Neural cell (in vitro differentiated cells): ENCODE measurements around the gene COPA. TPM values are rescaled to one million over a fixed set of nuclear protein-coding genes. Genes with fewer than 3 reads are reported as not detected.

Experiments used
- H2AFZ ChIP-seq: fragments of 200-600, 300-800 bp; sonication (generic), shearing (Covaris generic); 2 replicates; pipeline ENCODE4 v1.6.0; 2014; ENCODE audit warnings: low read depth, mild to moderate bottlenecking, antibody characterized with exemption, low read length, moderate library complexity
- H3F3A ChIP-seq: fragments of 200-600 bp; shearing (Covaris generic); 2 replicates; pipeline ENCODE4 v1.6.1; 2016; ENCODE audit warnings: mild to moderate bottlenecking, moderate library complexity, mixed read lengths, antibody characterized with exemption, low read length; ENCODE audit not compliant: insufficient read depth, poor library complexity, severe bottlenecking
- H3K27ac ChIP-seq: fragments of 200-600, 300-800 bp; sonication (generic), shearing (Covaris generic); 2 replicates; pipeline ENCODE4 v1.5.1; 2014; ENCODE audit warnings: mild to moderate bottlenecking, low read length, moderate library complexity
- H3K27me3 ChIP-seq: fragments of 300-800, 200-600 bp; sonication (generic), shearing (Covaris generic); 2 replicates; pipeline ENCODE4 v1.6.0; 2014; ENCODE audit warnings: mild to moderate bottlenecking, low read depth, low read length, moderate library complexity; ENCODE audit not compliant: insufficient read depth
- H3K36me3 ChIP-seq: fragments of 300-800, 200-600 bp; sonication (generic), shearing (Covaris generic); 2 replicates; pipeline ENCODE4 v1.5.1; 2014; ENCODE audit warnings: mild to moderate bottlenecking, antibody characterized with exemption, low read length, moderate library complexity; ENCODE audit not compliant: insufficient read depth
- H3K4me2 ChIP-seq: fragments of 300-800, 200-600 bp; sonication (generic), shearing (Covaris generic); 2 replicates; pipeline ENCODE4 v1.6.0; 2014; ENCODE audit warnings: mild to moderate bottlenecking, low read length
- H3K4me3 ChIP-seq: fragments of 300-800, 200-600 bp; sonication (generic), shearing (Covaris generic); 2 replicates; pipeline ENCODE4 v1.5.1; 2014; ENCODE audit warnings: mild to moderate bottlenecking, low read length, moderate library complexity
- H3K79me2 ChIP-seq: fragments of 200-600 bp; shearing (Covaris generic); replicated peaks from 2 replicates; pipeline ENCODE4 v1.6.0; 2014; ENCODE audit warnings: mild to moderate bottlenecking, low read length, moderate library complexity; ENCODE audit not compliant: insufficient read depth
- H3K9ac ChIP-seq: fragments of 300-800, 200-600 bp; sonication (generic), shearing (Covaris generic); 2 replicates; pipeline ENCODE4 v1.6.1; 2016; ENCODE audit warnings: mild to moderate bottlenecking, low read length, mixed read lengths
- H3K9me2 ChIP-seq: fragments of 200-600 bp; shearing (Covaris generic); 2 replicates; pipeline ENCODE4 v1.6.1; 2016; ENCODE audit warnings: mild to moderate bottlenecking, low read length, mixed read lengths; ENCODE audit not compliant: insufficient read depth
- H3K9me3 ChIP-seq: fragments of 200-600, 300-800 bp; sonication (generic), shearing (Covaris generic); 2 replicates; pipeline ENCODE4 v1.6.1; 2016; ENCODE audit warnings: mild to moderate bottlenecking, mixed run types, low read length, moderate library complexity, mixed read lengths
- H4K20me1 ChIP-seq: fragments of 200-600 bp; shearing (Covaris generic); 2 replicates; pipeline ENCODE4 v1.6.1; 2016; ENCODE audit warnings: mild to moderate bottlenecking, mixed run types; ENCODE audit not compliant: insufficient read depth
- EP300 ChIP-seq: fragments of 450-650 bp; conservative IDR thresholded peaks from 2 replicates; pipeline ENCODE4 v1.6.1; 2014; ENCODE audit warnings: antibody characterized with exemption, mild to moderate bottlenecking, moderate library complexity; ENCODE audit not compliant: poor library complexity, severe bottlenecking
- EZH2 ChIP-seq: fragments of 200-600, 300-800 bp; shearing (Covaris generic), sonication (generic); IDR thresholded peaks from 2 replicates; pipeline ENCODE4 v1.6.1; 2014; ENCODE audit warnings: antibody characterized with exemption, low read length, borderline replicate concordance, mild to moderate bottlenecking; ENCODE audit not compliant: insufficient read depth, poor library complexity, severe bottlenecking
- MXI1 ChIP-seq: fragments of 450-650 bp; conservative IDR thresholded peaks from 2 replicates; pipeline ENCODE4 v1.6.1; 2014; ENCODE audit warnings: antibody characterized with exemption, mild to moderate bottlenecking; ENCODE audit not compliant: poor library complexity, severe bottlenecking
- POLR2AphosphoS5 ChIP-seq: IDR thresholded peaks from 2 replicates; pipeline ENCODE4 v1.6.1; 2012
- RAD21 ChIP-seq: fragments of 450-650 bp; conservative IDR thresholded peaks from 2 replicates; pipeline ENCODE4 v1.6.1; 2014; ENCODE audit warnings: antibody characterized with exemption, mild to moderate bottlenecking, moderate library complexity
- SMC3 ChIP-seq: fragments of 450-650 bp; conservative IDR thresholded peaks from 2 replicates; pipeline ENCODE4 v1.6.1; 2014; ENCODE audit warnings: antibody characterized with exemption, mild to moderate bottlenecking, moderate library complexity; ENCODE audit not compliant: poor library complexity
- TAF1 ChIP-seq: IDR thresholded peaks from 2 replicates; pipeline ENCODE4 v1.6.1; 2012; ENCODE audit warnings: low read depth
- polyA plus RNA-seq: library from polyadenylated mRNA; depleted of rRNA; stranded (reverse); fragments of >200 nt; gene quantifications from 2 replicates; pipeline ENCODE4 v1.2.3, GENCODE V29; 2014
- TF ChIP-seq, protein P1 (sequence below): fragments of 450-650 bp; IDR thresholded peaks from 2 replicates; pipeline ENCODE4 v1.5.1; 2014; ENCODE audit warnings: antibody characterized with exemption, mild to moderate bottlenecking, moderate library complexity; ENCODE audit not compliant: poor library complexity, severe bottlenecking
- TF ChIP-seq, protein P2 (sequence below): IDR thresholded peaks from 2 replicates; pipeline ENCODE4 v1.6.1; 2012; ENCODE audit warnings: borderline replicate concordance

COPA gene
- polyA plus RNA-seq, 1 donor from 2014 or later = 75.0 TPM

DNA sequence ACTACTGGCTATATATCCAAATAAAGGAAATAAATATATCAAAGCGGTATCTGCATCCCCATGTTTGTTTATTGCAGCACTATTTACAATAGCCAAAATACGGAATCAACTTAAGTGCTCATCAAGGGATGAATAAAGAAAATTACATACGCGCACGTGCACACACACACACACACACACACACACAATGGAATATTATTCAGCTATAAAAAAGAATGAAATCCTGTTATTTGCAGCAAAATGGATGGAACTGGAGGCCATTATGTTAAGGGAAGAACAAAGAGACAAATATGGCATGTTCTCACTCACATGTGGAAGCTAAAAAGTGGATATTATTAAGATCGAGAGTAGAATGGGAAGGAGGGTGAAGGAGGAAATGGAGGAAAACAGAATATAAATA, 20.2 kb downstream of the COPA start:
- Histone ChIP-seq H3K4me3 (no peak overlapping the region), H3K4me2 (no peak overlapping the region), H3F3A (no peaks in the 10 kb centered on the region), H4K20me1 (no peaks in the 10 kb centered on the region), H3K36me3 (peaks cover 23% of the 10 kb centered on the region), H3K27ac (no peak overlapping the region), H3K9ac (no peak overlapping the region), H2AFZ (no peak overlapping the region), H3K9me2 (no peaks in the 10 kb centered on the region), H3K27me3 (no peaks in the 10 kb centered on the region), H3K9me3 (no peaks in the 10 kb centered on the region), H3K79me2 (peaks cover 21% of the 10 kb centered on the region)
- TF ChIP-seq EP300 = no peak
- TF ChIP-seq MXI1 = no peak
- TF ChIP-seq, protein P1, sequence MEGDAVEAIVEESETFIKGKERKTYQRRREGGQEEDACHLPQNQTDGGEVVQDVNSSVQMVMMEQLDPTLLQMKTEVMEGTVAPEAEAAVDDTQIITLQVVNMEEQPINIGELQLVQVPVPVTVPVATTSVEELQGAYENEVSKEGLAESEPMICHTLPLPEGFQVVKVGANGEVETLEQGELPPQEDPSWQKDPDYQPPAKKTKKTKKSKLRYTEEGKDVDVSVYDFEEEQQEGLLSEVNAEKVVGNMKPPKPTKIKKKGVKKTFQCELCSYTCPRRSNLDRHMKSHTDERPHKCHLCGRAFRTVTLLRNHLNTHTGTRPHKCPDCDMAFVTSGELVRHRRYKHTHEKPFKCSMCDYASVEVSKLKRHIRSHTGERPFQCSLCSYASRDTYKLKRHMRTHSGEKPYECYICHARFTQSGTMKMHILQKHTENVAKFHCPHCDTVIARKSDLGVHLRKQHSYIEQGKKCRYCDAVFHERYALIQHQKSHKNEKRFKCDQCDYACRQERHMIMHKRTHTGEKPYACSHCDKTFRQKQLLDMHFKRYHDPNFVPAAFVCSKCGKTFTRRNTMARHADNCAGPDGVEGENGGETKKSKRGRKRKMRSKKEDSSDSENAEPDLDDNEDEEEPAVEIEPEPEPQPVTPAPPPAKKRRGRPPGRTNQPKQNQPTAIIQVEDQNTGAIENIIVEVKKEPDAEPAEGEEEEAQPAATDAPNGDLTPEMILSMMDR = no peak
- no peak for TF ChIP-seq EZH2

DNA sequence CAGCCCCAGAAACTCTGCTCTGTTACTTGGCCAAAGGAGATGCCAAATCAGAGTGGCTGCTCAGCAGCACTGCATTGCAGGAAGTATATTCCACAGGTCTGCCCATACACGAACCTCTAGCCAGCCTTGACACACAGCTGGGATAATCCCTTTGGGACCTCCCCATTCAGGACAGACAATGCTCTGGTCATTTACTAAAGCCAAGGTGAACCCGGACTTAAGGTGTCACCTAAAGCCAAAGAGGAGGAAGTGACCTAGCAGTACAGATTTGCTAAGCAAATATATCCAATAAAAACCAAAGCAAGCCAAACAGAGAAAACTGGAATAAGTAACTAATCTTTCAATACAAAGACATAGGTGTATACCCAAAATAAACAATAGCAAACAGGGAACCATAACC, 27.7 kb downstream of the COPA start:
- H3K4me3 ChIP-seq = no peak overlapping the region
- no peak overlapping the region for H3K9ac ChIP-seq
- no peak overlapping the region for H2AFZ ChIP-seq
- no peak overlapping the region for H3K27ac ChIP-seq
- no peak for TF ChIP-seq TAF1
- TF ChIP-seq SMC3 = no peak
- TF ChIP-seq, protein P2, sequence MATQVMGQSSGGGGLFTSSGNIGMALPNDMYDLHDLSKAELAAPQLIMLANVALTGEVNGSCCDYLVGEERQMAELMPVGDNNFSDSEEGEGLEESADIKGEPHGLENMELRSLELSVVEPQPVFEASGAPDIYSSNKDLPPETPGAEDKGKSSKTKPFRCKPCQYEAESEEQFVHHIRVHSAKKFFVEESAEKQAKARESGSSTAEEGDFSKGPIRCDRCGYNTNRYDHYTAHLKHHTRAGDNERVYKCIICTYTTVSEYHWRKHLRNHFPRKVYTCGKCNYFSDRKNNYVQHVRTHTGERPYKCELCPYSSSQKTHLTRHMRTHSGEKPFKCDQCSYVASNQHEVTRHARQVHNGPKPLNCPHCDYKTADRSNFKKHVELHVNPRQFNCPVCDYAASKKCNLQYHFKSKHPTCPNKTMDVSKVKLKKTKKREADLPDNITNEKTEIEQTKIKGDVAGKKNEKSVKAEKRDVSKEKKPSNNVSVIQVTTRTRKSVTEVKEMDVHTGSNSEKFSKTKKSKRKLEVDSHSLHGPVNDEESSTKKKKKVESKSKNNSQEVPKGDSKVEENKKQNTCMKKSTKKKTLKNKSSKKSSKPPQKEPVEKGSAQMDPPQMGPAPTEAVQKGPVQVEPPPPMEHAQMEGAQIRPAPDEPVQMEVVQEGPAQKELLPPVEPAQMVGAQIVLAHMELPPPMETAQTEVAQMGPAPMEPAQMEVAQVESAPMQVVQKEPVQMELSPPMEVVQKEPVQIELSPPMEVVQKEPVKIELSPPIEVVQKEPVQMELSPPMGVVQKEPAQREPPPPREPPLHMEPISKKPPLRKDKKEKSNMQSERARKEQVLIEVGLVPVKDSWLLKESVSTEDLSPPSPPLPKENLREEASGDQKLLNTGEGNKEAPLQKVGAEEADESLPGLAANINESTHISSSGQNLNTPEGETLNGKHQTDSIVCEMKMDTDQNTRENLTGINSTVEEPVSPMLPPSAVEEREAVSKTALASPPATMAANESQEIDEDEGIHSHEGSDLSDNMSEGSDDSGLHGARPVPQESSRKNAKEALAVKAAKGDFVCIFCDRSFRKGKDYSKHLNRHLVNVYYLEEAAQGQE = no peak
- TF ChIP-seq EP300 = no peak
- no peak for TF ChIP-seq MXI1
- TF ChIP-seq POLR2AphosphoS5 = no peak
- TF ChIP-seq, protein P1 = no peak
- no peak for TF ChIP-seq RAD21
- no peak for TF ChIP-seq EZH2
- no peak overlapping the region for H3K4me2 ChIP-seq
- no peaks in the 10 kb centered on the region for H3K9me3 ChIP-seq
- H4K20me1 ChIP-seq = no peaks in the 10 kb centered on the region
- no peaks in the 10 kb centered on the region for H3F3A ChIP-seq
- peaks cover 14% of the 10 kb centered on the region for H3K79me2 ChIP-seq
- no peaks in the 10 kb centered on the region for H3K27me3 ChIP-seq
- H3K36me3 ChIP-seq = peaks cover 12% of the 10 kb centered on the region
- no peaks in the 10 kb centered on the region for H3K9me2 ChIP-seq
